Endothelial cell of umbilical vein (primary cell): ENCODE results near the gene CCDC91. TPM values are rescaled to one million over a fixed set of nuclear protein-coding genes. Genes with fewer than 3 reads are reported as not detected.

ENCODE experiments used
- BruUV-seq: library from RNA; stranded (reverse); fragments of 400-500 nt; replicated peaks from 2 replicates; lab custom pipeline; 2021; lab: Mats Ljungman, UMichigan
- CTCF ChIA-PET: fragments of 300-600, 350-600 bp; sonication (Branson Sonifier 250); formaldehyde crosslinking; loops from one replicate; lab custom pipeline; 2021; ENCODE audit warnings: antibody characterized with exemption, inconsistent platforms; lab: Charles Lee
- POLR2A ChIA-PET: fragments of 300-600, 350-600 bp; sonication (Branson Sonifier 250); formaldehyde crosslinking; loops from one replicate; lab custom pipeline; 2021; ENCODE audit warnings: antibody characterized with exemption, inconsistent platforms; lab: Charles Lee
- DNase-seq: peaks from one replicate; pipeline ENCODE4 v3.0.0-alpha.2; 2011; ENCODE audit warnings: low read depth, low spot score
- FAIRE-seq: peaks from 2 replicates; lab custom pipeline; 2011; peaks lifted over from hg19 to GRCh38; lab: Jason Lieb, UNC
- H2AFZ ChIP-seq: 2 replicates; pipeline ENCODE4 v1.6.0; 2012; ENCODE audit warnings: low read depth, low read length, control low read depth, inconsistent platforms
- H3K27ac ChIP-seq: 2 replicates; pipeline ENCODE4 v1.5.1; 2011; ENCODE audit warnings: low read depth, mild to moderate bottlenecking, control low read depth, low read length, moderate library complexity; ENCODE audit not compliant: insufficient read depth
- H3K27me3 ChIP-seq, 2 experiments: 2 replicates each; pipeline versions ENCODE4 v1.6.0 to v1.6.1; 2011; ENCODE audit warnings: low read length in 2 of 2, mixed read lengths in 1 of 2; ENCODE audit not compliant: control insufficient read depth in 2 of 2, insufficient read depth in 2 of 2
- H3K36me3 ChIP-seq, 2 experiments: 2 replicates in 1 of 2; 3 replicates in 1 of 2; pipeline ENCODE4 v1.5.1; 2011; ENCODE audit warnings: low read length in 2 of 2, mild to moderate bottlenecking in 1 of 2, moderate library complexity in 1 of 2; ENCODE audit not compliant: control insufficient read depth in 2 of 2, insufficient read depth in 2 of 2; ENCODE audit errors: extremely low read depth in 1 of 2
- H3K4me1 ChIP-seq: 3 replicates; pipeline ENCODE4 v1.5.1; 2011; ENCODE audit warnings: mild to moderate bottlenecking, low read length; ENCODE audit not compliant: control insufficient read depth, insufficient read depth; ENCODE audit errors: extremely low read depth
- H3K4me2 ChIP-seq: 2 replicates; pipeline ENCODE4 v1.6.1; 2011; ENCODE audit warnings: low read length, control low read depth, mixed read lengths; ENCODE audit not compliant: insufficient read depth
- H3K4me3 ChIP-seq, 3 experiments: fragments of 200-600 bp in 1 of 3; sonication (generic), shearing (Covaris generic) in 1 of 3; replicated peaks in 1 of 3; 2 replicates each; pipeline ENCODE4 v1.5.1; 2011 to 2016; ENCODE audit warnings: control low read depth in 3 of 3, low read length in 3 of 3, mild to moderate bottlenecking in 2 of 3, inconsistent platforms in 1 of 3, low read depth in 1 of 3, moderate library complexity in 1 of 3; ENCODE audit not compliant: insufficient read depth in 1 of 3
- H3K79me2 ChIP-seq: 2 replicates; pipeline ENCODE4 v1.6.0; 2012; ENCODE audit warnings: low read length, inconsistent platforms; ENCODE audit not compliant: control insufficient read depth, insufficient read depth
- H3K9ac ChIP-seq: replicated peaks from 2 replicates; pipeline ENCODE3; 2011; ENCODE audit warnings: low read length, control low read depth; ENCODE audit not compliant: insufficient read depth; ENCODE audit errors: extremely low read depth
- H3K9me1 ChIP-seq: replicated peaks from 3 replicates; pipeline ENCODE4 v1.6.0; 2011; ENCODE audit warnings: mild to moderate bottlenecking, low read length; ENCODE audit not compliant: control insufficient read depth, insufficient read depth; ENCODE audit errors: extremely low read depth
- H3K9me3 ChIP-seq: replicated peaks from 2 replicates; pipeline ENCODE4 v1.5.1; 2012; ENCODE audit warnings: low read length, inconsistent platforms; ENCODE audit not compliant: control insufficient read depth, insufficient read depth
- H4K20me1 ChIP-seq: replicated peaks from 2 replicates; pipeline ENCODE3; 2011; ENCODE audit warnings: mild to moderate bottlenecking, low read length; ENCODE audit not compliant: control insufficient read depth, insufficient read depth; ENCODE audit errors: extremely low read depth
- JUN ChIP-seq: IDR thresholded peaks from 2 replicates; pipeline ENCODE4 v1.6.1; 2011; ENCODE audit warnings: borderline replicate concordance, low read depth; ENCODE audit not compliant: insufficient read length, insufficient read depth
- POLR2AphosphoS5 ChIP-seq: IDR thresholded peaks from 2 replicates; pipeline ENCODE4 v1.6.1; 2012; ENCODE audit warnings: low read depth, mild to moderate bottlenecking, control low read depth, low read length, moderate library complexity; ENCODE audit not compliant: insufficient read depth
- dilution Hi-C: fragments of 300-500 bp; cut with MboI; formaldehyde crosslinking; loops from one replicate; pipeline ENCODE4 v1.15.0; 2019; ENCODE audit warnings: low sequenced_read_pairs; ENCODE audit not compliant: extremely low pct_ligation_motif_present
- intact Hi-C: fragments of 100-400 bp; cut with micrococcal nuclease; formaldehyde crosslinking; loops from one replicate; pipeline ENCODE4 v1.10.0; 2022
- polyA plus RNA-seq, 4 experiments: library from polyadenylated mRNA; depleted of rRNA in 3 of 4; stranded (reverse) in 3 of 4; unstranded in 1 of 4; fragments of >200 nt; gene quantifications; 2 replicates each; pipeline versions ENCODE4 v1.2.1 to v1.2.3, GENCODE V29; 2011 to 2012; ENCODE audit warnings: missing spikeins in 1 of 4
- total RNA-seq: library from RNA; stranded (reverse); gene quantifications from 2 replicates; pipeline ENCODE4 v1.2.3, GENCODE V29; 2021

CCDC91 gene
- total and polyA plus RNA-seq, 2 donors (not counting 3 experiments of a cell fraction or from before 2014, with no cell fraction given): 3.8 to 10.5 TPM

GRCh38 chr12:28552251-28552970 is 362.2 kb downstream of the CCDC91 start:
- H4K20me1 ChIP-seq: no peaks in the 10 kb centered on the region
- DNase-seq (no peak), FAIRE-seq (no peak)
- intact Hi-C loops (no loop called here), dilution Hi-C loops (no loop called here)
- no TSS peak for BruUV-seq
- no peaks in the 10 kb centered on the region for H3K79me2 ChIP-seq
- no peaks in the 10 kb centered on the region for H3K27me3 ChIP-seq
- peaks cover 6% of the 10 kb centered on the region for H3K4me1 ChIP-seq
- no peaks in the 10 kb centered on the region for H3K9me1 ChIP-seq
- CTCF ChIA-PET: interaction anchor here (1.0 kb wide), 1 partner anchor 820 kb away, joined by 4 read pairs; no protein-coding TSS in a partner anchor
- no peak overlapping the region for H3K9ac ChIP-seq
- no peak overlapping the region for H3K4me2 ChIP-seq
- POLR2A ChIA-PET: no interaction called here
- H3K4me3 ChIP-seq: no peak overlapping the region
- TF ChIP-seq JUN: no peak
- no peaks in the 10 kb centered on the region for H3K9me3 ChIP-seq
- no peaks in the 10 kb centered on the region for H3K36me3 ChIP-seq
- no peak overlapping the region for H2AFZ ChIP-seq
- H3K27ac ChIP-seq: no peak overlapping the region

DNA sequence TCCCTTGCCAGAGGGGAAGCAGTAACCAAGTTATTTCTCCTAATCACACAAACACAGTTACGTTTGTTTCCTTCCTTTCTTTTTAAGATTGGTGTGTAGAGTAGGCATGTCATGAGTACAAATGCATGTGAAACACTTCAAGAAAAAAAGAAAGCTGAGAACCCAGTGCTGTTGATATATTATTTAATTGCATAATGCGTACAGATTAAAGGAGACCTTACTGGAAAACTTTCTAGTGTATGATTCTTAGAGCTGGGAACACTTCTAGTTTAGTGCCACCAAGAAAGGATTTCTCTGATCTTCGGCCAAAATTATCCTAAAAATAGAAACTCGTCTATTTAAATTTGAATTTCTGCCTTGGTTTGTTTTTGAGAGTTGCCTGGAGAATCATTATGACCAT is 365.5 kb downstream of the CCDC91 start:
- H3K79me2 ChIP-seq: no peaks in the 10 kb centered on the region
- no peak for DNase-seq
- no peak overlapping the region for H3K4me2 ChIP-seq
- FAIRE-seq: no peak
- H3K9me3 ChIP-seq: no peaks in the 10 kb centered on the region
- no peak overlapping the region for H3K27ac ChIP-seq
- dilution Hi-C loops (no loop called here), intact Hi-C loops (no loop called here)
- H3K4me3 ChIP-seq: no peak overlapping the region
- TF ChIP-seq POLR2AphosphoS5: no peak
- H4K20me1 ChIP-seq: no peaks in the 10 kb centered on the region
- H2AFZ ChIP-seq: no peak overlapping the region
- ChIA-PET CTCF (no interaction called here), POLR2A (no interaction called here)
- no peaks in the 10 kb centered on the region for H3K36me3 ChIP-seq
- H3K4me1 ChIP-seq: peaks cover 3% of the 10 kb centered on the region
- no peaks in the 10 kb centered on the region for H3K9me1 ChIP-seq
- H3K27me3 ChIP-seq: no peaks in the 10 kb centered on the region
- no TSS peak for BruUV-seq
- H3K9ac ChIP-seq: no peak overlapping the region
